Measurements from ENCODE around the gene ENOX1. TPM values are rescaled to one million over a fixed set of nuclear protein-coding genes. Genes with fewer than 3 reads are reported as not detected.

ENOX1 gene
- total and polyA plus RNA-seq, 2 of the 13 experiments (the other 11 are each of a cell fraction or from before 2014, with no cell fraction given): not detected

GRCh38 chr13:43305416-43305815 is 481.4 kb downstream of the ENOX1 start (continued):
- TF ChIP-seq ZNF616 (CRISPR knock-in tag; IDR thresholded peaks at IDR 0.05; ENCODE audit: low read depth) (no peak), TFE3 (CRISPR knock-in tag; IDR thresholded peaks at IDR 0.05) (no peak), POLR2A (IDR thresholded peaks at IDR 0.05; ENCODE audit: insufficient read depth in 1 of 2, low read depth in 2 of 2, low read length in 2 of 2) (no peak), BCL3 (CRISPR knock-in tag; IDR thresholded peaks at IDR 0.05) (no peak), ZNF574 (CRISPR knock-in tag; IDR thresholded peaks at IDR 0.05) (no peak), HNRNPLL (IDR thresholded peaks at IDR 0.05; ENCODE audit: low read depth, low read length, poor library complexity, severe bottlenecking) (no peak), ZNF512B (CRISPR knock-in tag; IDR thresholded peaks at IDR 0.05; ENCODE audit: borderline replicate concordance) (no peak), SALL1 (CRISPR knock-in tag; IDR thresholded peaks at IDR 0.05) (no peak), MAFG (CRISPR knock-in tag; IDR thresholded peaks at IDR 0.05) (no peak)

All from HepG2 (cell line).